Fibroblast of skin of right quadriceps (primary cell): ENCODE data around the gene SWAP70.

ENCODE experiments used
- DNase-seq: peaks from one replicate; pipeline ENCODE4 v3.0.0-alpha.2; 2013

SWAP70 gene

GRCh38 chr11:9755561-9756185 lies 91.8 kb downstream of the SWAP70 start:
- peak; percentile 83 for DNase-seq

- DNase-seq = no peak
These were observed 92.6 kb downstream of the SWAP70 start for GRCh38 chr11:9756461-9756860.

GRCh38 chr11:9756878-9757277 lies 93.0 kb downstream of the SWAP70 start:
- no peak for DNase-seq

- DNase-seq = peak; percentile 75
These were observed 94.1 kb downstream of the SWAP70 start for GRCh38 chr11:9757809-9758636.

GRCh38 chr11:9758637-9759518 lies 95.0 kb downstream of the SWAP70 start:
- peak; percentile 84 for DNase-seq

- peak; percentile 100 for DNase-seq
These were observed 95.8 kb downstream of the SWAP70 start for GRCh38 chr11:9759519-9760192.

- peak; percentile 92 for DNase-seq
These were observed 96.3 kb downstream of the SWAP70 start for GRCh38 chr11:9760193-9760575.

GRCh38 chr11:9761441-9761945 lies 97.6 kb downstream of the SWAP70 start:
- no peak for DNase-seq

GRCh38 chr11:9762531-9762930 lies 98.7 kb downstream of the SWAP70 start:
- no peak for DNase-seq

GRCh38 chr11:9763301-9763700 lies 99.4 kb downstream of the SWAP70 start:
- DNase-seq = no peak

GRCh38 chr11:9765320-9766101 lies 101.6 kb downstream of the SWAP70 start:
- peak; percentile 98 for DNase-seq

GRCh38 chr11:9769621-9770020 lies 105.7 kb downstream of the SWAP70 start:
- DNase-seq = no peak

- DNase-seq = no peak
These were observed 107.2 kb downstream of the SWAP70 start for GRCh38 chr11:9771071-9771511.

GRCh38 chr11:9772218-9772617 lies 108.3 kb downstream of the SWAP70 start:
- no peak for DNase-seq

- no peak for DNase-seq
These were observed 109.6 kb downstream of the SWAP70 start for GRCh38 chr11:9773524-9773923.

- no peak for DNase-seq
These were observed 110.2 kb downstream of the SWAP70 start for GRCh38 chr11:9774109-9774508.

- DNase-seq = peak; percentile 96
These were observed 110.9 kb downstream of the SWAP70 start for GRCh38 chr11:9774591-9775397.

GRCh38 chr11:9775398-9775779 lies 111.5 kb downstream of the SWAP70 start:
- no peak for DNase-seq

- no peak for DNase-seq
These were observed 112.3 kb downstream of the SWAP70 start for GRCh38 chr11:9776203-9776602.

- no peak for DNase-seq
These were observed 113.2 kb downstream of the SWAP70 start for GRCh38 chr11:9777066-9777465.

- DNase-seq = no peak
These were observed 113.6 kb downstream of the SWAP70 start for GRCh38 chr11:9777525-9777924.
